B cell (primary cell): ENCODE measurements around the gene SPHK1. TPM values are rescaled to one million over a fixed set of nuclear protein-coding genes. Genes with fewer than 3 reads are reported as not detected.
A peak's percentile ranks its signal among the peaks of the same experiment; 100 is the strongest.

Source experiments
- ATAC-seq: fragments of 200-7000 bp; cut with Tn5 transposase; one replicate; pipeline ENCODE4 v1.10.0; 2021; ENCODE audit warnings: low read depth, mild to moderate bottlenecking, moderate number of reproducible peaks, moderate library complexity
- CTCF ChIA-PET: fragments of 350-600 bp; sonication (Branson Sonifier 250); formaldehyde crosslinking; loops from one replicate; lab custom pipeline; 2021; ENCODE audit warnings: antibody characterized with exemption, inconsistent platforms; lab: Charles Lee
- POLR2A ChIA-PET: fragments of 350-600 bp; sonication (Branson Sonifier 250); formaldehyde crosslinking; loops from one replicate; lab custom pipeline; 2021; ENCODE audit warnings: antibody characterized with exemption; lab: Charles Lee
- DNase-seq: peaks from one replicate; pipeline ENCODE4 v3.0.0; 2013
- H2AFZ ChIP-seq: 2 replicates; pipeline ENCODE4 v1.6.1; 2012; ENCODE audit warnings: mild to moderate bottlenecking, low read depth, low read length; ENCODE audit not compliant: insufficient read depth, poor library complexity, severe bottlenecking
- H3K27ac ChIP-seq, 2 donors: 1 replicate in 1 of 2; 2 replicates in 1 of 2; pipeline ENCODE4 v1.5.1; 2012 to 2013; ENCODE audit warnings: low read length in 2 of 2, mild to moderate bottlenecking in 2 of 2, moderate library complexity in 1 of 2
- H3K27me3 ChIP-seq, 4 experiments: fragments of 200-600 bp in 1 of 4; sonication (generic) in 1 of 4; replicated peaks in 1 of 4; 1 replicate in 2 of 4; 2 replicates in 2 of 4; pipeline versions ENCODE4 v1.6.1 to v1.7.0; 2013 to 2016; ENCODE audit warnings: low read length in 3 of 4, mild to moderate bottlenecking in 2 of 4, mixed read lengths in 1 of 4, moderate library complexity in 1 of 4; ENCODE audit not compliant: insufficient read depth in 4 of 4, control insufficient read depth in 3 of 4; ENCODE audit errors: control extremely low read depth in 1 of 4
- H3K36me3 ChIP-seq, 2 experiments: replicated peaks in 1 of 2; 1 replicate in 1 of 2; 2 replicates in 1 of 2; pipeline versions ENCODE4 v1.6.1 to v1.7.1; 2013; ENCODE audit warnings: low read length in 1 of 2; ENCODE audit not compliant: insufficient read depth in 2 of 2, control insufficient read depth in 1 of 2; ENCODE audit errors: control extremely low read depth in 1 of 2, extremely low read depth in 1 of 2
- H3K4me1 ChIP-seq, 2 donors: fragments of 200-600 bp in 1 of 2; sonication (generic) in 1 of 2; 1 replicate in 1 of 2; 2 replicates in 1 of 2; pipeline versions ENCODE4 v1.5.1 to v1.6.1; 2013 to 2017; ENCODE audit warnings: low read length in 2 of 2; ENCODE audit not compliant: control insufficient read depth in 2 of 2, insufficient read depth in 2 of 2
- H3K4me2 ChIP-seq: replicated peaks from 2 replicates; pipeline ENCODE3; 2012; ENCODE audit warnings: mild to moderate bottlenecking, low read depth, low read length; ENCODE audit not compliant: poor library complexity, severe bottlenecking
- H3K4me3 ChIP-seq, 5 experiments: fragments of 200-600 bp in 1 of 5; sonication (generic) in 1 of 5; 1 replicate in 3 of 5; 2 replicates in 2 of 5; pipeline versions ENCODE4 v1.5.1 to v1.7.0; 2011 to 2016; ENCODE audit warnings: low read length in 4 of 5, mild to moderate bottlenecking in 4 of 5, low read depth in 2 of 5, control low read depth in 1 of 5, moderate library complexity in 1 of 5; ENCODE audit not compliant: insufficient read depth in 1 of 5; ENCODE audit errors: control extremely low read depth in 1 of 5, extremely low read depth in 1 of 5
- H3K79me2 ChIP-seq: fragments of 200-600 bp; sonication (generic); one replicate; pipeline ENCODE4 v1.6.0; 2016; ENCODE audit warnings: low read length; ENCODE audit not compliant: control insufficient read depth, insufficient read depth
- H3K9ac ChIP-seq: fragments of 200-600 bp; sonication (generic); 2 replicates; pipeline ENCODE4 v1.6.1; 2017; ENCODE audit warnings: mild to moderate bottlenecking, low read length, moderate library complexity
- H3K9me3 ChIP-seq, 3 donors: one replicate each; pipeline versions ENCODE4 v1.6.1 to v1.7.1; 2013; ENCODE audit warnings: low read length in 2 of 3; ENCODE audit not compliant: control insufficient read depth in 2 of 3, insufficient read depth in 1 of 3; ENCODE audit errors: control extremely low read depth in 1 of 3
- H4K20me1 ChIP-seq: 2 replicates; pipeline ENCODE4 v1.6.0; 2012; ENCODE audit warnings: mild to moderate bottlenecking, low read length; ENCODE audit not compliant: insufficient read depth, control insufficient read depth, poor library complexity, severe bottlenecking
- H3K27ac Mint-ChIP-seq: one replicate; pipeline ENCODE4 v1.8.0; 2021; ENCODE audit warnings: mixed read lengths
- H3K27me3 Mint-ChIP-seq: one replicate; pipeline ENCODE4 v1.8.0; 2021; ENCODE audit warnings: mixed read lengths
- H3K4me1 Mint-ChIP-seq: one replicate; pipeline ENCODE4 v1.8.0; 2021; ENCODE audit warnings: mixed read lengths
- H3K4me3 Mint-ChIP-seq: one replicate; pipeline ENCODE4 v1.8.0; 2021; ENCODE audit warnings: mixed read lengths
- H3K9me3 Mint-ChIP-seq: one replicate; pipeline ENCODE4 v1.8.0; 2022; ENCODE audit warnings: mixed read lengths; ENCODE audit not compliant: insufficient read depth
- CTCF ChIP-seq: fragments of 200-600 bp; IDR thresholded peaks from one replicate; pipeline ENCODE4 v1.8.0; 2022; ENCODE audit warnings: antibody characterized with exemption, mild to moderate bottlenecking
- EZH2 ChIP-seq: IDR thresholded peaks from 2 replicates; pipeline ENCODE4 v1.6.1; 2012; ENCODE audit warnings: borderline replicate concordance, low read depth, mild to moderate bottlenecking, moderate library complexity, low read length; ENCODE audit not compliant: insufficient read depth, poor library complexity, severe bottlenecking
- WGBS: methylation state at CpG from one replicate; pipeline ENCODE4 v1.1.5; 2013; ENCODE audit warnings: missing lambda C conversion rate; ENCODE audit not compliant: insufficient coverage; 5-methylcytosine and 5-hydroxymethylcytosine counted together
- intact Hi-C: fragments of 100-400 bp; cut with micrococcal nuclease; formaldehyde crosslinking; loops from one replicate; pipeline ENCODE4 v1.10.0; 2022
- polyA plus RNA-seq: library from polyadenylated mRNA; depleted of rRNA; stranded (reverse); fragments of >200 nt; gene quantifications from 2 replicates; pipeline ENCODE4 v1.2.3, GENCODE V29; 2012
- total RNA-seq, 2 donors: library from RNA; stranded (reverse); fragments of 120-200 nt in 1 of 2; gene quantifications; 1 replicate in 1 of 2; 2 replicates in 1 of 2; pipeline versions ENCODE4 v1.2.3 to v1.2.4, GENCODE V29; 2013 to 2022

The SPHK1 gene
- total and polyA plus RNA-seq, 2 donors (not counting 1 experiment from before 2014, with no cell fraction given) = 1.1 to 2.4 TPM

GRCh38 chr17:76422860-76423259 lies 38.5 kb downstream of the SPHK1 start:
- Histone ChIP-seq H3K27ac (peak overlapping the region; percentile 30 to 60), H3K4me3 (no peak overlapping the region), H3K27me3 (no peaks in the 10 kb centered on the region), H3K79me2 (peaks cover 86% of the 10 kb centered on the region), H3K4me1 (peaks cover 72 to 86% of the 10 kb centered on the region in 2 donors), H3K9ac (no peak overlapping the region), H4K20me1 (peaks cover 16% of the 10 kb centered on the region), H3K9me3 (peaks cover 0 to 7% (median 0%) of the 10 kb centered on the region in 3 donors), H3K36me3 (peaks cover 0 to 5% of the 10 kb centered on the region in 2 experiments), H2AFZ (no peak overlapping the region), H3K4me2 (peak overlapping the region; percentile 58)
- intact Hi-C loops = loop anchor here (1.0 kb wide), 1 partner anchor 15 kb away; no protein-coding TSS in a partner anchor
- peak overlapping the region; percentile 70 for H3K27ac Mint-ChIP-seq
- no peaks in the 10 kb centered on the region for H3K27me3 Mint-ChIP-seq
- TF ChIP-seq EZH2 (no peak), CTCF (no peak)
- DNase-seq = no peak
- peaks cover 78% of the 10 kb centered on the region for H3K4me1 Mint-ChIP-seq
- no peak for ATAC-seq
- CTCF ChIA-PET = interaction anchor here (1.2 to 8.9 kb wide), 5 partner anchors 14 to 105 kb away, joined by 4 to 69 read pairs (median 4); partner anchors contain the start of gene RHBDF2
- peak overlapping the region; percentile 74 for H3K4me3 Mint-ChIP-seq
- POLR2A ChIA-PET = interaction anchor here (1.1 kb wide), 1 partner anchor 70 kb away, joined by 4 read pairs; no protein-coding TSS in a partner anchor
- WGBS = 79% methylated on average over 6 of the region's 6 CpGs
- no peaks in the 10 kb centered on the region for H3K9me3 Mint-ChIP-seq

DNA sequence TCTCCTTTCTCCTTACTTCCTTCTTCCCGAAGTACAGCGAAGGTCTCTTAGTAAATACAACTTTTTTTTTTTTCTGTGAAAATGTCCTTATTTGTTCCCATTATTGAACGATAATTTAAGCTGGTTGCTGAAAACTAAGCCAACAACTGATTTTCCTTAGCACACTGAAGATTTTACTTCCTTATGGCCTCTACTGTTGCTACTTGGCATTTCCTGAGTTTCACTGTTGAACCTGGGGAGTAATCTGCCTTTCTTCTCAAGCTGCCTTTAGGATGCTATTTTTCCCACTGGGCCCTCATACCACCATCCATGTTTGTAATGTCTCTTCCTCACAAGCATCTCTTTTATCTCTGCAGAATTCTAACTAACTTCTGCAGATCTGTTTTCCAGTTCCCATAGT lies 42.4 kb downstream of the SPHK1 start:
- Histone ChIP-seq H3K4me1 (peaks cover 78 to 96% of the 10 kb centered on the region in 2 donors), H4K20me1 (peaks cover under 1% of the 10 kb centered on the region), H3K27me3 (no peaks in the 10 kb centered on the region), H3K36me3 (peaks cover 0 to 2% of the 10 kb centered on the region in 2 experiments), H3K4me2 (peak overlapping the region; percentile 66), H3K4me3 (peak overlapping the region in 1 of 5 experiments; percentile 31), H3K79me2 (peaks cover 71% of the 10 kb centered on the region), H3K27ac (peak overlapping the region; percentile 75 to 92), H2AFZ (no peak overlapping the region), H3K9ac (no peak overlapping the region), H3K9me3 (no peaks in the 10 kb centered on the region)
- Mint-ChIP-seq H3K27ac (peak overlapping the region; percentile 93), H3K4me3 (peak overlapping the region; percentile 54), H3K9me3 (no peaks in the 10 kb centered on the region), H3K27me3 (no peaks in the 10 kb centered on the region), H3K4me1 (peaks cover 73% of the 10 kb centered on the region)
- CTCF ChIA-PET = interaction anchor here (1.0 to 8.9 kb wide), 14 partner anchors 9 to 84 kb away, joined by 3 to 69 read pairs (median 6); partner anchors contain the start of gene AANAT
- ATAC-seq = no peak
- POLR2A ChIA-PET = interaction anchor here (0.7 to 1.4 kb wide), 3 partner anchors 9 to 1414 kb away, joined by 4 read pairs; partner anchors contain the start of gene MRPL58
- intact Hi-C loops = loop anchor here (1.0 kb wide), 1 partner anchor 26 kb away; the partner anchor contains the start of gene UBE2O
- TF ChIP-seq EZH2 = no peak
- no CpG with 5 or more reads among the region's 3 CpGs for WGBS
- no peak for DNase-seq
